Dedifferentiated amniotic fluid mesenchymal stem cell (primary cell): ENCODE data around the gene NOP53.

Experiments used
- DNase-seq: peaks from one replicate; pipeline ENCODE4 v3.0.0-alpha.2; 2016; ENCODE audit errors: extremely low spot score

NOP53 gene

GRCh38 chr19:47805313-47805712, 60.0 kb downstream of the NOP53 start:
- DNase-seq, result no peak

- DNase-seq, result no peak
These were observed 61.1 kb downstream of the NOP53 start for GRCh38 chr19:47806435-47806834.
